ENCODE measurements around the gene ITPR1.

DNA sequence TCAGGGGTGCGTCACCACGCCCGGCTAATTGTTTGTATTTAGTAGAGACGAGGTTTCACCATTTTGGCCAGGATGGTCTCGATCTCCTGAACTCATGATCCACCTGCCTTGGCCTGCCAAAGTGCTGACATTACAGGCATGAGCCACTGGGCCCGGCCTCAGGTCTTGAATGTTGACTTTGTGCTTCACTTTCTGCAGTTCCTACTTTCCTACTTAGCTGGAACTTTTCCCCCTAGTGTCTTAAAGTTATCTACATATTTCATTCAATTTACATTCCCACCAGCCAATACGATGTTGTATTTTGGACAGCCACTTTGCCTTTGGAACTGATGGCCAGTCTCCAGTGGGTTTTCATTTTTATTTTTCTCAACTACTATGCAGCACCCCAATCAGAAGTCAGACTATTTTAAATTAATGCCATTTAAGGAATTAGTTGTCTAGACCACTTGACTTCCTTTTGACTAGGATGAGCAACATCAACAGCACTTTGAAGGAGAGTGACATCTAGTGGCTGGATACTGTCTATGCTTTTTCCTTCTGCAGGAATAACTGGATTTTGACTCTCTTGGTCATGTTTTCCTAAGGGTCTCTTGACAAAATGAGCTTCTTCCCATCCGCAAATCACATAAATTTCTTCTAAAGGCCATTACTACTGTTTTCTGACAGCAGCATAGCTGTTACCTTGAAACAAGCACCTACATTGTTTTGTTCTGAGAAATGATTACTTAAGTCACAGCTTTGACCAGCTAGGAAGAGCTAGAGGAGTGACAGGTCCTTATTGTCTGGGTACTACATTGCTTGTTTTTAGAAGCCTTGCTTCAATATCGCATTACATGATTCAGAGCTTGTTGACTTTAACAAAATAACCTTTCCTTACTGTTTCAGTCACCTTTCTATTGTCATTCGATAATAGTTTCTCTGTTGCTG, 140.2 kb downstream of the ITPR1 start:
- TF ChIP-seq POLR2A (IDR thresholded peaks at IDR 0.05), result no peak
- TF ChIP-seq POLR2AphosphoS5 (IDR thresholded peaks at IDR 0.05), result no peak
- TF ChIP-seq, protein P1, sequence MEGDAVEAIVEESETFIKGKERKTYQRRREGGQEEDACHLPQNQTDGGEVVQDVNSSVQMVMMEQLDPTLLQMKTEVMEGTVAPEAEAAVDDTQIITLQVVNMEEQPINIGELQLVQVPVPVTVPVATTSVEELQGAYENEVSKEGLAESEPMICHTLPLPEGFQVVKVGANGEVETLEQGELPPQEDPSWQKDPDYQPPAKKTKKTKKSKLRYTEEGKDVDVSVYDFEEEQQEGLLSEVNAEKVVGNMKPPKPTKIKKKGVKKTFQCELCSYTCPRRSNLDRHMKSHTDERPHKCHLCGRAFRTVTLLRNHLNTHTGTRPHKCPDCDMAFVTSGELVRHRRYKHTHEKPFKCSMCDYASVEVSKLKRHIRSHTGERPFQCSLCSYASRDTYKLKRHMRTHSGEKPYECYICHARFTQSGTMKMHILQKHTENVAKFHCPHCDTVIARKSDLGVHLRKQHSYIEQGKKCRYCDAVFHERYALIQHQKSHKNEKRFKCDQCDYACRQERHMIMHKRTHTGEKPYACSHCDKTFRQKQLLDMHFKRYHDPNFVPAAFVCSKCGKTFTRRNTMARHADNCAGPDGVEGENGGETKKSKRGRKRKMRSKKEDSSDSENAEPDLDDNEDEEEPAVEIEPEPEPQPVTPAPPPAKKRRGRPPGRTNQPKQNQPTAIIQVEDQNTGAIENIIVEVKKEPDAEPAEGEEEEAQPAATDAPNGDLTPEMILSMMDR (IDR thresholded peaks at IDR 0.05), result peak; percentile 67 to 86 (median 83)
